ENCODE measurements around the gene NCKAP5. TPM values are rescaled to one million over a fixed set of nuclear protein-coding genes. Genes with fewer than 3 reads are reported as not detected.

Gene NCKAP5
- polyA plus RNA-seq, 2 donors: 2.2 to 3.0 TPM

DNA sequence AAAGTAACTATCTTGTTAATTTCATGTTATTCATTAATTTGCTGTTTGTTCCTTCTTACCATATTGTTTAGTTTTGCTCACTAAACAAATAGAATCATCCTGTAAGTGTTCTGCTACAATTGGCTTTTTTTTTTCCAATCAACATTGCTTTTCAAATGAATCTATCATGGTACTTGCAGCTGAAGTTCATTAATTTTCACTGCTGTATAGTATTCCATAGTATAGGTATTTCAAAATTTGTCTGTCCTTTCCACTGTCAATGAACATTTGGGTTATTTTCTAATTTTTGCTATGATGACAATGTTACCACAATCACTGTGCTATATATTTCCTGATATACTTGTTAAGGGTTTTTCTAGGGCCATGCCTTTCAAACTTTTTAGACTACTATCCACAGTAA, 809.3 kb downstream of the NCKAP5 start:
- no peak overlapping the region for H3K4me3 ChIP-seq (ENCODE audit: low read depth in 1 of 2, low read length in 2 of 2)
- no peaks in the 10 kb centered on the region for H3K4me1 ChIP-seq (ENCODE audit: control insufficient read depth in 2 of 2, insufficient read depth in 2 of 2, low read length in 1 of 2)
- no peaks in the 10 kb centered on the region for H3K27me3 ChIP-seq (ENCODE audit: control insufficient read depth in 1 of 2, insufficient read depth in 2 of 2, low read length in 2 of 2)
- no peak overlapping the region for H3K27ac ChIP-seq (ENCODE audit: low read depth in 2 of 2, low read length in 1 of 2)
- no peaks in the 10 kb centered on the region for H3K9me3 ChIP-seq (ENCODE audit: control insufficient read depth in 2 of 2, insufficient read depth in 1 of 2, low read depth in 1 of 2, low read length in 1 of 2)
- H3K36me3 ChIP-seq (ENCODE audit: control insufficient read depth in 2 of 2, insufficient read depth in 2 of 2, low read length in 1 of 2): no peaks in the 10 kb centered on the region

DNA sequence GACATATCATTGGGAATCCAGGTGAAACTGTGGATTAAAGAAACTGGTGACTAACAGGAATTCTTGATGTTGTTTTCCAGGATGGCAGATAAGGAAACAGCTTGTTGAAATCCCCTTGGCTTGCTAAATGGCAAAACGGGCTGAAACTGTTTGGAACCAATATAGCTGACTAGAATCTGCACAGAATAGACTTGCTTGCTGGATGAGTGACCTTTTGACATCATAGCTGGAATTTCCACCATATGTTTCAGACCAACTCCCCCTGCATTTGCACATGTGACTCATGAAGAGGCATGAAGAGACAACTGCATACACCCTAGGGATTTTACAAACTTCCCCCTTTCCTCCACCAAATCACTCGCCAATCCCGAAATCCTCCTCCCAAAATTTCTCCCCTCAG, 810.6 kb downstream of the NCKAP5 start:
- Histone ChIP-seq H3K27me3 (ENCODE audit: control insufficient read depth in 1 of 2, insufficient read depth in 2 of 2, low read length in 2 of 2) (no peaks in the 10 kb centered on the region), H3K27ac (ENCODE audit: low read depth in 2 of 2, low read length in 1 of 2) (no peak overlapping the region), H3K4me1 (ENCODE audit: control insufficient read depth in 2 of 2, insufficient read depth in 2 of 2, low read length in 1 of 2) (no peaks in the 10 kb centered on the region), H3K4me3 (ENCODE audit: low read depth in 1 of 2, low read length in 2 of 2) (no peak overlapping the region), H3K9me3 (ENCODE audit: control insufficient read depth in 2 of 2, insufficient read depth in 1 of 2, low read depth in 1 of 2, low read length in 1 of 2) (no peaks in the 10 kb centered on the region), H3K36me3 (ENCODE audit: control insufficient read depth in 2 of 2, insufficient read depth in 2 of 2, low read length in 1 of 2) (no peaks in the 10 kb centered on the region)
- WGBS, 2 donors: 45 to 52% methylated on average over 3 of the region's 3 CpGs

- 40 to 53% methylated on average over 3 of the region's 3 CpGs for WGBS, 2 donors
- Histone ChIP-seq H3K4me1 (ENCODE audit: control insufficient read depth in 2 of 2, insufficient read depth in 2 of 2, low read length in 1 of 2) (no peaks in the 10 kb centered on the region), H3K27me3 (ENCODE audit: control insufficient read depth in 1 of 2, insufficient read depth in 2 of 2, low read length in 2 of 2) (no peaks in the 10 kb centered on the region), H3K36me3 (ENCODE audit: control insufficient read depth in 2 of 2, insufficient read depth in 2 of 2, low read length in 1 of 2) (no peaks in the 10 kb centered on the region), H3K27ac (ENCODE audit: low read depth in 2 of 2, low read length in 1 of 2) (no peak overlapping the region), H3K4me3 (ENCODE audit: low read depth in 1 of 2, low read length in 2 of 2) (no peak overlapping the region), H3K9me3 (ENCODE audit: control insufficient read depth in 2 of 2, insufficient read depth in 1 of 2, low read depth in 1 of 2, low read length in 1 of 2) (no peaks in the 10 kb centered on the region)
These were observed 811.2 kb downstream of the NCKAP5 start for GRCh38 chr2:132757002-132757589.

- H3K36me3 ChIP-seq (ENCODE audit: control insufficient read depth in 2 of 2, insufficient read depth in 2 of 2, low read length in 1 of 2): no peaks in the 10 kb centered on the region
- H3K9me3 ChIP-seq (ENCODE audit: control insufficient read depth in 2 of 2, insufficient read depth in 1 of 2, low read depth in 1 of 2, low read length in 1 of 2): no peaks in the 10 kb centered on the region
- 89 to 94% methylated on average over 2 of the region's 2 CpGs for WGBS, 2 donors
- H3K4me3 ChIP-seq (ENCODE audit: low read depth in 1 of 2, low read length in 2 of 2): no peak overlapping the region
- H3K27ac ChIP-seq (ENCODE audit: low read depth in 2 of 2, low read length in 1 of 2): no peak overlapping the region
- H3K4me1 ChIP-seq (ENCODE audit: control insufficient read depth in 2 of 2, insufficient read depth in 2 of 2, low read length in 1 of 2): no peaks in the 10 kb centered on the region
- no peaks in the 10 kb centered on the region for H3K27me3 ChIP-seq (ENCODE audit: control insufficient read depth in 1 of 2, insufficient read depth in 2 of 2, low read length in 2 of 2)
These were observed 813.3 kb downstream of the NCKAP5 start for GRCh38 chr2:132754867-132755472.

DNA sequence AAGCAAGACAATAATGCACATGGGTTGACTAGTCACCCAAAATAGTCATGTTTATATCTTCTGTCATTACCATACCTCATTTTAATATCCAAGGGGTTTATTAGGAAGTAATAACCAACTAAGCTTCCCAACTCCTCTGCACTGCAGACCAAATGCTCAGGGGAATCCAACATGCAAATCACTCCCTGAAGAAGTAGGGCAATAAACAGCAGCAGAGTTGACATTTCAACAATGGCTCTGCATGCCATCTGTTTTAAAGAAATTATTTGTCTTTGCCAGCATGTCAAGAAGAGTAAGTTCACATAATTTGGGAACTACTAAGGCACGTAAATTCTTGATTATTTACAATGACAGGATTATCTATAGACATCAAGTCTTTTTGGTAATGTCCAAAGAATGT, 813.9 kb downstream of the NCKAP5 start:
- WGBS, 2 donors: 53 to 60% methylated on average over 1 of the region's 1 CpG
- no peak overlapping the region for H3K4me3 ChIP-seq (ENCODE audit: low read depth in 1 of 2, low read length in 2 of 2)
- H3K36me3 ChIP-seq (ENCODE audit: control insufficient read depth in 2 of 2, insufficient read depth in 2 of 2, low read length in 1 of 2): no peaks in the 10 kb centered on the region
- H3K27me3 ChIP-seq (ENCODE audit: control insufficient read depth in 1 of 2, insufficient read depth in 2 of 2, low read length in 2 of 2): no peaks in the 10 kb centered on the region
- H3K27ac ChIP-seq (ENCODE audit: low read depth in 2 of 2, low read length in 1 of 2): no peak overlapping the region
- H3K4me1 ChIP-seq (ENCODE audit: control insufficient read depth in 2 of 2, insufficient read depth in 2 of 2, low read length in 1 of 2): no peaks in the 10 kb centered on the region
- H3K9me3 ChIP-seq (ENCODE audit: control insufficient read depth in 2 of 2, insufficient read depth in 1 of 2, low read depth in 1 of 2, low read length in 1 of 2): no peaks in the 10 kb centered on the region

GRCh38 chr2:132752421-132753206, 815.6 kb downstream of the NCKAP5 start:
- Histone ChIP-seq H3K36me3 (ENCODE audit: control insufficient read depth in 2 of 2, insufficient read depth in 2 of 2, low read length in 1 of 2) (no peaks in the 10 kb centered on the region), H3K9me3 (ENCODE audit: control insufficient read depth in 2 of 2, insufficient read depth in 1 of 2, low read depth in 1 of 2, low read length in 1 of 2) (no peaks in the 10 kb centered on the region), H3K27ac (ENCODE audit: low read depth in 2 of 2, low read length in 1 of 2) (no peak overlapping the region), H3K4me1 (ENCODE audit: control insufficient read depth in 2 of 2, insufficient read depth in 2 of 2, low read length in 1 of 2) (no peaks in the 10 kb centered on the region), H3K4me3 (ENCODE audit: low read depth in 1 of 2, low read length in 2 of 2) (no peak overlapping the region), H3K27me3 (ENCODE audit: control insufficient read depth in 1 of 2, insufficient read depth in 2 of 2, low read length in 2 of 2) (no peaks in the 10 kb centered on the region)
- WGBS, 2 donors: 88 to 92% methylated on average over 5 of the region's 5 CpGs

DNA sequence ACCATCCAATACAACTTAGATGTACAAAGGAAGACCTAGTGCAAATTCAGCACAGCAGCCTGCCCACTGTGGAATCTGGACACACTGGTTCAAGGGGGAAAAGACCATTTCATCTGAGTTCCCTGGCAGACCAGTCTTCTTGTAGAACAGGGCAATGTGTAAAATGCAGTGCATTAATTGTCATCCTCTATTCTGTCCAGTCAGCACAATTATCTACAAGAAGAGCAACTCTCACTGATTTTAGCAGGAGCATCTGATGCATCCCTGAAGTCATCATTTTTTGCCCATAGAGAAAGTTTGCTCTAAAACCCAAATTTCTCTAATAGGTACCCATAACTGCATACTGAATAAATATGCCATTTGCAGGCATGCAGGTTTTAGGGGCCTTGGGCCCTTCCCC, 816.4 kb downstream of the NCKAP5 start:
- no peak overlapping the region for H3K27ac ChIP-seq (ENCODE audit: low read depth in 2 of 2, low read length in 1 of 2)
- H3K36me3 ChIP-seq (ENCODE audit: control insufficient read depth in 2 of 2, insufficient read depth in 2 of 2, low read length in 1 of 2): no peaks in the 10 kb centered on the region
- no peaks in the 10 kb centered on the region for H3K27me3 ChIP-seq (ENCODE audit: control insufficient read depth in 1 of 2, insufficient read depth in 2 of 2, low read length in 2 of 2)

DNA sequence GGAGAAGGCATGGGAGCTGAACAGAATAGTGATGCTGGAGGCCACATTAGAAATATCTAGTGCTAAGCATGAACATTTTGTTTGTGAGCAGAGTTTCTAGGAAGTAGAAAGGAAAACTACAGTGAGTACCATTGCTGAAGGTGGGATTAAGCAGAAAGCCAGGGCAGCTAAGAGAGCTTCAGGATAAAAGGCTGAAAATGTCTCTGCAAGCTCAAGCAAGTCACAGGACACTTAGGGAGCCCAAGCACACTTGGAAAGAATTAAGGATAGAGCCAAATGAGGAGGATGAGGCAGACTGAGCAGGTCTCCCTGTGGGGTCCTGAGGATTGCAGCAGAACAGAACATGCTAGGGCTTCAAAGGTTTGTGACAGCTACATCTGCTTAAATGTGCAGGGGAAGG, 817.7 kb downstream of the NCKAP5 start:
- no peaks in the 10 kb centered on the region for H3K4me1 ChIP-seq (ENCODE audit: control insufficient read depth in 2 of 2, insufficient read depth in 2 of 2, low read length in 1 of 2)

More for the DNA sequence above, 816.4 kb downstream of the NCKAP5 start:
- Histone ChIP-seq H3K9me3 (ENCODE audit: control insufficient read depth in 2 of 2, insufficient read depth in 1 of 2, low read depth in 1 of 2, low read length in 1 of 2) (no peaks in the 10 kb centered on the region), H3K4me3 (ENCODE audit: low read depth in 1 of 2, low read length in 2 of 2) (no peak overlapping the region), H3K4me1 (ENCODE audit: control insufficient read depth in 2 of 2, insufficient read depth in 2 of 2, low read length in 1 of 2) (no peaks in the 10 kb centered on the region)

GRCh38 chr2:132747046-132747445, 821.2 kb downstream of the NCKAP5 start:
- H3K9me3 ChIP-seq (ENCODE audit: control insufficient read depth in 2 of 2, insufficient read depth in 1 of 2, low read depth in 1 of 2, low read length in 1 of 2): no peaks in the 10 kb centered on the region
- WGBS, 2 donors: 35 to 50% methylated on average over 2 of the region's 2 CpGs
- no peaks in the 10 kb centered on the region for H3K27me3 ChIP-seq (ENCODE audit: control insufficient read depth in 1 of 2, insufficient read depth in 2 of 2, low read length in 2 of 2)
- H3K36me3 ChIP-seq (ENCODE audit: control insufficient read depth in 2 of 2, insufficient read depth in 2 of 2, low read length in 1 of 2): no peaks in the 10 kb centered on the region
- no peak overlapping the region for H3K4me3 ChIP-seq (ENCODE audit: low read depth in 1 of 2, low read length in 2 of 2)
- no peak overlapping the region for H3K27ac ChIP-seq (ENCODE audit: low read depth in 2 of 2, low read length in 1 of 2)
- H3K4me1 ChIP-seq (ENCODE audit: control insufficient read depth in 2 of 2, insufficient read depth in 2 of 2, low read length in 1 of 2): no peaks in the 10 kb centered on the region

More for the DNA sequence above, 817.7 kb downstream of the NCKAP5 start:
- no peak overlapping the region for H3K4me3 ChIP-seq (ENCODE audit: low read depth in 1 of 2, low read length in 2 of 2)
- no peaks in the 10 kb centered on the region for H3K9me3 ChIP-seq (ENCODE audit: control insufficient read depth in 2 of 2, insufficient read depth in 1 of 2, low read depth in 1 of 2, low read length in 1 of 2)
- no peaks in the 10 kb centered on the region for H3K27me3 ChIP-seq (ENCODE audit: control insufficient read depth in 1 of 2, insufficient read depth in 2 of 2, low read length in 2 of 2)
- H3K27ac ChIP-seq (ENCODE audit: low read depth in 2 of 2, low read length in 1 of 2): no peak overlapping the region
- no peaks in the 10 kb centered on the region for H3K36me3 ChIP-seq (ENCODE audit: control insufficient read depth in 2 of 2, insufficient read depth in 2 of 2, low read length in 1 of 2)

- Histone ChIP-seq H3K27me3 (ENCODE audit: control insufficient read depth in 1 of 2, insufficient read depth in 2 of 2, low read length in 2 of 2) (no peaks in the 10 kb centered on the region), H3K4me3 (ENCODE audit: low read depth in 1 of 2, low read length in 2 of 2) (no peak overlapping the region), H3K9me3 (ENCODE audit: control insufficient read depth in 2 of 2, insufficient read depth in 1 of 2, low read depth in 1 of 2, low read length in 1 of 2) (no peaks in the 10 kb centered on the region), H3K4me1 (ENCODE audit: control insufficient read depth in 2 of 2, insufficient read depth in 2 of 2, low read length in 1 of 2) (no peaks in the 10 kb centered on the region), H3K36me3 (ENCODE audit: control insufficient read depth in 2 of 2, insufficient read depth in 2 of 2, low read length in 1 of 2) (no peaks in the 10 kb centered on the region), H3K27ac (ENCODE audit: low read depth in 2 of 2, low read length in 1 of 2) (no peak overlapping the region)
- 91 to 92% methylated on average over 3 of the region's 3 CpGs for WGBS, 2 donors
These were observed 826.5 kb downstream of the NCKAP5 start for GRCh38 chr2:132741754-132742153.

All from esophagus (tissue), 2 donors.